ENCODE results near the gene GPC5.
"Not testable (repeated sequence)": the region's sequence is repeated elsewhere in the genome, so short reads cannot be mapped to it uniquely, and the experiment has no call there.

GPC5 gene

GRCh38 chr13:92265408-92265807, 867.0 kb downstream of the GPC5 start:
- DNase-seq (ENCODE audit: low read depth) = no peak

GRCh38 chr13:92270990-92271389, 872.6 kb downstream of the GPC5 start:
- DNase-seq (ENCODE audit: low read depth) = no peak

GRCh38 chr13:92272177-92272576, 873.8 kb downstream of the GPC5 start:
- no peak for DNase-seq (ENCODE audit: low read depth)

DNA sequence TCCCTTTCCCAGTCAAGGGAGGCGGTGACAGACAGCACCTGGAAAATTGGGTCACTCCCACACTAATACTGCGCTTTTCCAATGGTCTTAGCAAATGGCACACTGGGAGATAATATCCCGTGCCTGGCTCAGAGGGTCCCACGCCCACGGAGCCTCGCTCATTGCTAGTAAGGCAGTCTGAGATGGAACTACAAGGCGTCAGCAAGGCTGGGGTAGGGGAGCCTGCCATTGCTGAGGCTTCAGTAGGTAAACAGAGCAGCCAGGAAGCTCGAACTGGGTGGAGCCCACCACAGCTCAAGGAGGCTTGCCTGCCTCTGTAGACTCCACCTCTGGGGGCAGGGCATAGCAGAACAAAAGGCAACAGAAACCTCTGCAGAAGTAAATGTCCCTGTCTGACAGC, 882.6 kb downstream of the GPC5 start:
- not testable (repeated sequence) for DNase-seq (ENCODE audit: low read depth)

GRCh38 chr13:92290718-92291307, 892.4 kb downstream of the GPC5 start:
- not testable (repeated sequence) for DNase-seq (ENCODE audit: low read depth)

DNA sequence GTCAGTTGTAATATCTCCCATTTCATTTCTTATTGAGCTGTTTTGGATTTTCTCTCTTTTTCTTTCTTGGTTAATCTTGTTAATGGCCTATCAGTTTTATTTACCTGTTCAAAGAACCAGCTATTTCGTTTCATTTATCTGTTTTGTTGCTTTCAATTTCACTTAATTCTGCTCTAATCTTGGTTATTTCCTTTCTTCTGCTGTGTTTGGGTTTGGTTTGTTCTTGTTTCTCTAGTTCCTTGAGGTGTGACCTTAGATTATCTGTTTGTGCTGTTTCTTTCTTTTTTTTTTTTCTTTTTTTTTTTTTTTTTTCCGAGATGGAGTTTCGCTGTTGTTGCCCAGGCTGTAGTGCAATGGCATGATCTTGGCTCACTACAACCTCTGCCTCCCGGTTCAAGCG, 896.1 kb downstream of the GPC5 start:
- DNase-seq (ENCODE audit: low read depth) = not testable (repeated sequence)

GRCh38 chr13:92296154-92296671, 897.8 kb downstream of the GPC5 start:
- not testable (repeated sequence) for DNase-seq (ENCODE audit: low read depth)

DNA sequence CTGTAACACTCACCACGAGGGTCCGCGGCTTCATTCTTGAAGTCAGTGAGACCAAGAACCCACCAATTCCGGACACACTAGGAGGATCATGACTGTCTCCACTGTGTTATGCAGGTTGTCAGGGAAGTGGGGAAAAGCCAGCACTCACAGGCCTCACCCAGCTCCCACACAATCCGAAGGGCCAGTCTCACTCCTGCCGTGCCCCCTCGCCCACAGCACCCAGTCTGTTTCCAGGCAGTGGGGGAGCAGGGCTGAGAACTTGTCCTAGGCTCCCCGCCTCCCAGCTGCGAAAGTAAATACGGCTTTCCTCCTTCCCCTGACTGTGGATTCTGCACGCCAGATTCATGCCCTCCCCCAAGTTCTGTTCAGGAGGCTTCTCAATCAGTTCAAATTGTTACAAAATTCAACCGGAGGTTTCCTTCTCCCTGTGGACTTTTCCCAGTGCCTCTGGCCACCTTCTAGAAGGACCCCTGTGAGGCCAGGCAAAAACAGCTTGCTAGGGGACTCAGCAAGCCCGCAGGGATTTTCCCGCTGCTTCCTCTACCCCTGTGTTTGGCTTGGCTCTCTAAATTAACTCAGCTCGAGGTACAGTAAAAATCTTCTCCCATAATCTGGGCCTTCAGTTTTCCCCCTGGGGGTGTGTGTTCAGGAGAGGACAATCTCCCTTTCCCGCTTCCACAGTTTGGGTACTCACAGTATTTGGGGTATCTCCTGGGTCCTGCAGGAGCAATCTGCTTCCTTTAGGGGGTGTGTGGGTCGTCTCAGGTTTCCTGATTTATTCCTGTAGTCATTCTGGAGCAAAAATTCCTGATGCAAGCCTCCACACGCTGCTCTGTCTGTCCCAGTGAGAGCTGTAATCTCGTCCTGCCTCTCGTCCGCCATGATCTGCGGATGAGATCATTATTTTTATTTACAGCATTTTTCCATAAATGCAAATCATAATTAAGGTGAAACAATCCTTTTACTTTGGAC, 899.8 kb downstream of the GPC5 start:
- DNase-seq (ENCODE audit: low read depth) = no peak

DNA sequence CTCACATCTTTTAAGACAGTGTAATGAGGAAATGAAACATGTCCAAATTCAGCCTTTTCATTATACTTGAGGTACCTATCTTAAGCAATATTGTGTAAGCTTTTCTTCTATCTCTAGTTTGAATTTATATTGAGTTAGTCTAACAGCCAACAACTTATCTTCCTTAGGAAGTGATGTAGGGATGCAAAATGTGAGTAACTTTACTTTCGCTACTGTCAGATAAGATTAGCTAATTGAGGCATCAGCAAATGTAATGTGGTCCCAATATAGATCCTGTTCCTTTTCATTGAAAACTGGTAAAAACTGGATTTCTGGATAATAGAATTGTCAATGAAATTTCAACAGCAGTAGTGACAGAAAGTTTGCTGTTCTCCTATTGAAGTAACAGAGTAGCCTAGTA, 902.2 kb downstream of the GPC5 start:
- DNase-seq (ENCODE audit: low read depth) = no peak

GRCh38 chr13:92303428-92303827, 905.0 kb downstream of the GPC5 start:
- DNase-seq (ENCODE audit: low read depth) = peak; percentile 46

GRCh38 chr13:92307752-92308151, 909.3 kb downstream of the GPC5 start:
- DNase-seq (ENCODE audit: low read depth) = no peak

- DNase-seq (ENCODE audit: low read depth) = no peak
Observed at GRCh38 chr13:92312823-92313222, 914.4 kb downstream of the GPC5 start.

DNA sequence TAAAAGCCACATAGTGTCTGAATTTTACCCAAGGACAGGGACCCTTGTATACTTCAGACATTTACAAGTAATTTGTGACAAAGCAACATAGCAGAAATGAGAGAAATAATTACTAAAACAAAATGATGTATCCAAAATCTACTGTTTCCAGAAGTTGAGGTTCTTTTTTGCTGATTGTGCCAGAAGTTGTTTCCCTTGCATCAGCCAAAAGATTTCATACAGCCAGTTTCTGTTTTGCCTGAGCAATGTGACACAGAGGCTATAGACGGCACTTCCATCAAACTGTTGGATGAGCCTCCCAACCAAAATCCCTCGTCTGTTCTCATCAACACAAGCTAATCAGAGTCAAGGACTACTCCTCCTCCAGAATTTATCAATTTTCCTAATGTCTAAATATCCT, 915.0 kb downstream of the GPC5 start:
- no peak for DNase-seq (ENCODE audit: low read depth)

- DNase-seq (ENCODE audit: low read depth) = no peak
Observed at GRCh38 chr13:92315265-92315664, 916.8 kb downstream of the GPC5 start.

DNA sequence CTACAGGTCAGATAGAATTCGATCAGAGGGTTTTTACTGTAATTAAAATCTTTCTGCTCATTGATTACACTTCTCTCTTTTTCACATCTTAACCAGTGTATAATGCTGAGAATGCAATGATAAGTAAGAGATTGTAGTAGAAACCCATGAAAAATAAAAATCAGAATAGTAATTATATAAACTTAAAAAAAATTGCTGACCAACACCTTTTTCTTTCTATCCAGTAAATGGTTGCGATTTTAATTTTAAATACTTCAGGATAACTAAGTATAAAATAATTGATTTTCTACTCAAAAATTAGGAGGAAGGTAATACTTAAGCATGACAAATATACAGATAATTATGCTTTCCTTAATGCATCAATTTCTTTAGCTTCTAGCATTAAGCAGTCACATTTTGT, 917.6 kb downstream of the GPC5 start:
- DNase-seq (ENCODE audit: low read depth) = no peak

- DNase-seq (ENCODE audit: low read depth) = no peak
Observed at GRCh38 chr13:92317066-92317465, 918.6 kb downstream of the GPC5 start.

GRCh38 chr13:92320323-92320722, 921.9 kb downstream of the GPC5 start:
- no peak for DNase-seq (ENCODE audit: low read depth)

DNA sequence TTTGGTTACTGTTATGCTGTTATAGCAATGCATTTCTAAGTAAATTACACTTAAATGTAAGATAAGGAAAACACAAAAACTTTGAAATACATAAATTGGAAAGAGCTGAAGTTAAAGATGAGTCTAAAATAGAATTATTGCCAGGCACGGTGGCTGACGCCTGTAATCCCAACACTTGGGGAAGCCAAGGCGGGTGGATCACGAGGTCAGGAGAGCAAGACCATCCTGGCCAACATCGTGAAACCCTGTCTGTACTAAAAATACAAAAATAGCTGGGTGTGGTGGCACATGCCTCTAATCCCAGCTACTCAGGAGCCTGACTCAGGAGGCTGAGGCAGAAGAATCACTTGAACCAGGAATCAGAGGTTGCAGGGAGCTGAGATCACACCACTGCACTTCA, 922.8 kb downstream of the GPC5 start:
- DNase-seq (ENCODE audit: low read depth) = no peak

GRCh38 chr13:92345627-92346026, 947.2 kb downstream of the GPC5 start:
- no peak for DNase-seq (ENCODE audit: low read depth)

DNA sequence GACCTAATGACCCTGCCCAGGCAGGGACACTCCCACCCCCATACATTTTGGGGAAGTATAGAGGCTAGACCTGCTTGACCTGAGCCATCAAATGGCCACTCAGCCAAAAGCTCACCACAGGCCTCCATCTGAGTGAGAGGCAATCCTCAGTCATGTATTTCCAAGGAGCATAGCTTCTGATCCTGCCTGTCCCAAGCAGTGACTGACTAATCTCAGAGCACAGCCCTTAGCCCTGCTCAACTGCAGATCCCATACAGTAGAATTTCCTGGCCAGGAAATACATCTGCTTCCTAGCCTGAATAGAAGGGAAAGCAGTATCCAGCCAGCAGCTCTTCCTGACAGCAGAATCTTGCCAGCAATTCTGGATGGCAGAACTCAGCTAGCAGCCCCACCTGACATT, 947.6 kb downstream of the GPC5 start:
- DNase-seq (ENCODE audit: low read depth) = no peak

- no peak for DNase-seq (ENCODE audit: low read depth)
Observed at GRCh38 chr13:92354583-92354982, 956.2 kb downstream of the GPC5 start.

DNA sequence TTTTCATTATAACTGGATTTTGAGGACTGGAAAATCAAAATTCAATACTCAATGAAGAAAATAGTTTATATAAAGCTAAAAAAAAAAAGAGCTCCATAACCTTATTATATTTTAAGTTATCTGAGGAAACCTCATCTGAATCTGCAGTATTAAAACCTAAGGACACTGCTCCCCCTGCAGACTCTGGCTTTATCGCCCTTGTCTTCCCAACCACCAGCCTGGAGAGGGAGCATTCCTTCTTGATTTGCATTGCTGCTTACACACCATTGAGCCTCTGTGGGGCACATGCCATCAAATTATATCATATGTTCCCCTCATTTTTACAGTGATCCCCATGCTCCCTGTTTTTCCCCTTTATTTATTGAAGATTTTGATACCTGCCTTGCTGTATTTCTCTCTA, 956.8 kb downstream of the GPC5 start:
- DNase-seq (ENCODE audit: low read depth) = no peak

DNA sequence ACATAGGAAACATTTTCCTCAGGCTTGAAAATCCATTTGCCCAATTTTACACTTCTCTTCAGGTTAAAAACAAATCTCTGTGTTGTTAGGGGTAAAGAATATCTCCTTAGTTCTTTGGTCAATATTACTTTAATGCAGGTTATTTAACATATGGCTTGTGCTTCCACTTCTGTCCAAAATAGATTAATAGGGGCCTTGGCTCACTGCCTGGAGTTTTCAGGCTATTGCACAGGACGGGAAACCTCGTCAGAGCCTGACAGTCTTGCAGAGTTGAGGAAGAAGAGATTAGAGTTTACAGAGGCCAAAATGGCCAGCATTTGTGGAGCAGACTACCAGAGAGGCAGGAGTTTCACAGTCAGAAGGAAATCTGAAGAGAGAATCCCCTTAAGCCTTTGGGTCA, 964.3 kb downstream of the GPC5 start:
- DNase-seq (ENCODE audit: low read depth) = no peak

Measured in fibroblast of gingiva (primary cell).